ENCODE measurements around the gene DOK4.

DOK4 gene

GRCh38 chr16:57493767-57494166, 7.5 kb upstream of the DOK4 start:
- TF ChIP-seq, protein P1, sequence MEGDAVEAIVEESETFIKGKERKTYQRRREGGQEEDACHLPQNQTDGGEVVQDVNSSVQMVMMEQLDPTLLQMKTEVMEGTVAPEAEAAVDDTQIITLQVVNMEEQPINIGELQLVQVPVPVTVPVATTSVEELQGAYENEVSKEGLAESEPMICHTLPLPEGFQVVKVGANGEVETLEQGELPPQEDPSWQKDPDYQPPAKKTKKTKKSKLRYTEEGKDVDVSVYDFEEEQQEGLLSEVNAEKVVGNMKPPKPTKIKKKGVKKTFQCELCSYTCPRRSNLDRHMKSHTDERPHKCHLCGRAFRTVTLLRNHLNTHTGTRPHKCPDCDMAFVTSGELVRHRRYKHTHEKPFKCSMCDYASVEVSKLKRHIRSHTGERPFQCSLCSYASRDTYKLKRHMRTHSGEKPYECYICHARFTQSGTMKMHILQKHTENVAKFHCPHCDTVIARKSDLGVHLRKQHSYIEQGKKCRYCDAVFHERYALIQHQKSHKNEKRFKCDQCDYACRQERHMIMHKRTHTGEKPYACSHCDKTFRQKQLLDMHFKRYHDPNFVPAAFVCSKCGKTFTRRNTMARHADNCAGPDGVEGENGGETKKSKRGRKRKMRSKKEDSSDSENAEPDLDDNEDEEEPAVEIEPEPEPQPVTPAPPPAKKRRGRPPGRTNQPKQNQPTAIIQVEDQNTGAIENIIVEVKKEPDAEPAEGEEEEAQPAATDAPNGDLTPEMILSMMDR (conservative IDR thresholded peaks at IDR 0.05; ENCODE audit: low read length) = no peak
- no peak for TF ChIP-seq EZH2phosphoT487 (IDR thresholded peaks at IDR 0.05; ENCODE audit: borderline replicate concordance)
- Histone ChIP-seq H3K9ac (ENCODE audit: low read depth, low read length, poor library complexity, severe bottlenecking) (no peak overlapping the region), H3K9me3 (ENCODE audit: insufficient read depth, low read depth, low read length) (no peaks in the 10 kb centered on the region)

GRCh38 chr16:57489229-57489628, 2.9 kb upstream of the DOK4 start:
- TF ChIP-seq EZH2phosphoT487 (IDR thresholded peaks at IDR 0.05; ENCODE audit: borderline replicate concordance) = no peak
- TF ChIP-seq, protein P1 (conservative IDR thresholded peaks at IDR 0.05; ENCODE audit: low read length) = no peak
- Histone ChIP-seq H3K36me3 (ENCODE audit: insufficient read depth, low read length) (no peaks in the 10 kb centered on the region), H4K20me1 (ENCODE audit: insufficient read depth, low read length, poor library complexity, severe bottlenecking) (no peaks in the 10 kb centered on the region), H3F3A (ENCODE audit: low read depth) (no peaks in the 10 kb centered on the region), H2AFZ (ENCODE audit: low read length) (no peak overlapping the region), H3K4me1 (ENCODE audit: insufficient read depth, low read length, poor library complexity, severe bottlenecking) (peaks cover 26% of the 10 kb centered on the region), H3K4me2 (ENCODE audit: low read depth, low read length, poor library complexity, severe bottlenecking) (no peak overlapping the region), H3K9me2 (replicated peaks; ENCODE audit: low read depth, low read length) (no peaks in the 10 kb centered on the region), H3K9ac (ENCODE audit: low read depth, low read length, poor library complexity, severe bottlenecking) (no peak overlapping the region), H3K4me3 (ENCODE audit: low read length, poor library complexity, severe bottlenecking) (no peak overlapping the region), H3K79me2 (ENCODE audit: insufficient read depth, low read length) (peaks cover 8% of the 10 kb centered on the region; the same call in 1 of the 2 replicates), H3K9me3 (ENCODE audit: insufficient read depth, low read depth, low read length) (no peaks in the 10 kb centered on the region), H3K27me3 (ENCODE audit: insufficient read depth, low read length, poor library complexity, severe bottlenecking) (no peaks in the 10 kb centered on the region)

More at GRCh38 chr16:57493767-57494166, 7.5 kb upstream of the DOK4 start:
- H3K4me3 ChIP-seq (ENCODE audit: low read length, poor library complexity, severe bottlenecking) = no peak overlapping the region
- no peaks in the 10 kb centered on the region for H3K36me3 ChIP-seq (ENCODE audit: insufficient read depth, low read length)
- H3K79me2 ChIP-seq (ENCODE audit: insufficient read depth, low read length) = no peaks in the 10 kb centered on the region
- no peaks in the 10 kb centered on the region for H4K20me1 ChIP-seq (ENCODE audit: insufficient read depth, low read length, poor library complexity, severe bottlenecking)
- no peaks in the 10 kb centered on the region for H3K27me3 ChIP-seq (ENCODE audit: insufficient read depth, low read length, poor library complexity, severe bottlenecking)
- H2AFZ ChIP-seq (ENCODE audit: low read length) = no peak overlapping the region
- H3K4me2 ChIP-seq (ENCODE audit: low read depth, low read length, poor library complexity, severe bottlenecking) = no peak overlapping the region
- no peaks in the 10 kb centered on the region for H3F3A ChIP-seq (ENCODE audit: low read depth)
- H3K9me2 ChIP-seq (replicated peaks; ENCODE audit: low read depth, low read length) = no peaks in the 10 kb centered on the region
- no peaks in the 10 kb centered on the region for H3K4me1 ChIP-seq (ENCODE audit: insufficient read depth, low read length, poor library complexity, severe bottlenecking)

GRCh38 chr16:57486858-57487834, 853 bp upstream of the DOK4 start:
- no peaks in the 10 kb centered on the region for H4K20me1 ChIP-seq (ENCODE audit: insufficient read depth, low read length, poor library complexity, severe bottlenecking)
- H3K9ac ChIP-seq (ENCODE audit: low read depth, low read length, poor library complexity, severe bottlenecking) = peak overlapping the region; percentile 29
- peaks cover 26% of the 10 kb centered on the region for H3K4me1 ChIP-seq (ENCODE audit: insufficient read depth, low read length, poor library complexity, severe bottlenecking)
- H3K36me3 ChIP-seq (ENCODE audit: insufficient read depth, low read length) = no peaks in the 10 kb centered on the region
- H3K27me3 ChIP-seq (ENCODE audit: insufficient read depth, low read length, poor library complexity, severe bottlenecking) = no peaks in the 10 kb centered on the region
- no peaks in the 10 kb centered on the region for H3K9me3 ChIP-seq (ENCODE audit: insufficient read depth, low read depth, low read length)
- H2AFZ ChIP-seq (ENCODE audit: low read length) = peak overlapping the region; percentile 92
- H3K79me2 ChIP-seq (ENCODE audit: insufficient read depth, low read length) = peaks cover 8% of the 10 kb centered on the region; the same call in 1 of the 2 replicates
- TF ChIP-seq EZH2phosphoT487 (IDR thresholded peaks at IDR 0.05; ENCODE audit: borderline replicate concordance) = no peak
- TF ChIP-seq, protein P1 (conservative IDR thresholded peaks at IDR 0.05; ENCODE audit: low read length) = no peak
- H3K9me2 ChIP-seq (replicated peaks; ENCODE audit: low read depth, low read length) = no peaks in the 10 kb centered on the region
- no peaks in the 10 kb centered on the region for H3F3A ChIP-seq (ENCODE audit: low read depth)
- H3K4me2 ChIP-seq (ENCODE audit: low read depth, low read length, poor library complexity, severe bottlenecking) = peak overlapping the region; percentile 68
- H3K4me3 ChIP-seq (ENCODE audit: low read length, poor library complexity, severe bottlenecking) = peak overlapping the region; percentile 90
